ENCODE measurements around the gene TSPO. TPM values are rescaled to one million over a fixed set of nuclear protein-coding genes. Genes with fewer than 3 reads are reported as not detected.

TSPO gene
- total and polyA plus RNA-seq, 2 of the 8 experiments (the other 6 are each of a cell fraction or from before 2014, with no cell fraction given): 19.9 to 51.5 TPM

DNA sequence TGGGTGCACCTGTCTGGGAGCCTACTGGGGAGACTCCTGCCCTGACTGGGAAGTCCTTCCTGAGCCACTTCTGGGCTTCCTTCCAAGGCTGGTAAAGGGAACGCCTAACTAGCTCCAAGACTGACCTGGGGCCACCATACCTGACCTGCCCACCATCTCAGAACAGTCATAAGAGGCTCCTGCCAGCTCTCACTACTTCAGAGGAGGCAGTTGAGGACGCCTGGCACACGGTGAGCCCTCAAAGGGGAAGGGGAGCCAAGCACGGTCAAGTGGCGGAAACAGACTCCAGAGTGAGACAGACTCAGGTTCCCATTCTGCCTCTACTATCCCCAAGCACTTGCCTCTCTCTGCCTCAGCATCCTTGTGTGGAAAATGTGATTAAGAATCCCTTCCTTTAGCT is 15.8 kb upstream of the TSPO start:
- H3K14ac ChIP-seq (ENCODE audit: insufficient read length): no peak overlapping the region
- TF ChIP-seq, protein P1, sequence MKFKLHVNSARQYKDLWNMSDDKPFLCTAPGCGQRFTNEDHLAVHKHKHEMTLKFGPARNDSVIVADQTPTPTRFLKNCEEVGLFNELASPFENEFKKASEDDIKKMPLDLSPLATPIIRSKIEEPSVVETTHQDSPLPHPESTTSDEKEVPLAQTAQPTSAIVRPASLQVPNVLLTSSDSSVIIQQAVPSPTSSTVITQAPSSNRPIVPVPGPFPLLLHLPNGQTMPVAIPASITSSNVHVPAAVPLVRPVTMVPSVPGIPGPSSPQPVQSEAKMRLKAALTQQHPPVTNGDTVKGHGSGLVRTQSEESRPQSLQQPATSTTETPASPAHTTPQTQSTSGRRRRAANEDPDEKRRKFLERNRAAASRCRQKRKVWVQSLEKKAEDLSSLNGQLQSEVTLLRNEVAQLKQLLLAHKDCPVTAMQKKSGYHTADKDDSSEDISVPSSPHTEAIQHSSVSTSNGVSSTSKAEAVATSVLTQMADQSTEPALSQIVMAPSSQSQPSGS (IDR thresholded peaks at IDR 0.05; ENCODE audit: low read length): no peak
- no peak for TF ChIP-seq HDAC2 (IDR thresholded peaks at IDR 0.05; ENCODE audit: borderline replicate concordance in 1 of 2, low read depth in 2 of 2, low read length in 2 of 2)
- no peak for TF ChIP-seq KDM1A (IDR thresholded peaks at IDR 0.05; ENCODE audit: borderline replicate concordance, low read length)
- no peak for TF ChIP-seq FOSL1 (IDR thresholded peaks at IDR 0.05; ENCODE audit: insufficient read depth, low read depth, low read length)
- no peak for TF ChIP-seq SIRT6 (IDR thresholded peaks at IDR 0.05; ENCODE audit: low read length)
- TF ChIP-seq, protein P2, sequence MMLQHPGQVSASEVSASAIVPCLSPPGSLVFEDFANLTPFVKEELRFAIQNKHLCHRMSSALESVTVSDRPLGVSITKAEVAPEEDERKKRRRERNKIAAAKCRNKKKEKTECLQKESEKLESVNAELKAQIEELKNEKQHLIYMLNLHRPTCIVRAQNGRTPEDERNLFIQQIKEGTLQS (IDR thresholded peaks at IDR 0.05; ENCODE audit: insufficient read depth, low read depth, low read length): no peak
- TF ChIP-seq BACH1 (IDR thresholded peaks at IDR 0.05; ENCODE audit: low read length): no peak
- TF ChIP-seq RNF2 (IDR thresholded peaks at IDR 0.05; ENCODE audit: borderline replicate concordance, low read depth, low read length, missing control alignments, poor library complexity, severe bottlenecking): no peak
- no peak for TF ChIP-seq ZNF274 (IDR thresholded peaks at IDR 0.05; ENCODE audit: borderline replicate concordance, extremely low read depth, low read length)
- no peak overlapping the region for H2BK120ac ChIP-seq (replicated peaks; ENCODE audit: low read depth, low read length)
- H3K4me3 ChIP-seq (ENCODE audit: extremely low read depth in 1 of 4, insufficient read depth in 2 of 4, low read depth in 3 of 4, low read length in 4 of 4): no peak overlapping the region
- CTCF ChIA-PET (ENCODE audit: partially characterized antibody): interaction anchor here (0.6 to 2.6 kb wide), 11 partner anchors 9 to 395 kb away, joined by 3 to 10 read pairs (median 4); no protein-coding TSS in a partner anchor
- H3K4ac ChIP-seq (replicated peaks; ENCODE audit: insufficient read length, low read depth, low read length): no peak overlapping the region
- WGBS, 2 experiments (ENCODE audit: extremely low coverage in 1 of 2, insufficient coverage in 1 of 2, insufficient read length in 1 of 2, insufficient replicate concordance in 2 of 2, low coverage in 1 of 2, low lambda C conversion rate in 2 of 2, missing lambda C conversion rate in 1 of 2): 88% methylated on average over 5 of the region's 5 CpGs; no CpG with 5 or more reads in 1 of the 2 experiments
- H2BK5ac ChIP-seq (ENCODE audit: low read depth, low read length): no peak overlapping the region
- H3K79me1 ChIP-seq (ENCODE audit: low read depth, low read length): peaks cover 5% of the 10 kb centered on the region
- H3K79me2 ChIP-seq (ENCODE audit: control insufficient read depth in 1 of 2, insufficient read depth in 2 of 2, low read length in 2 of 2): no peaks in the 10 kb centered on the region
- H4K5ac ChIP-seq (ENCODE audit: insufficient read length, low read depth, low read length): no peak overlapping the region
- no peaks in the 10 kb centered on the region for H3K23me2 ChIP-seq (ENCODE audit: low read depth, low read length)
- H4K20me1 ChIP-seq (replicated peaks in 1 of 2; ENCODE audit: control insufficient read depth in 1 of 2, insufficient read depth in 2 of 2, low read length in 2 of 2): peaks cover 0 to 10% of the 10 kb centered on the region in 2 experiments
- H3K9ac ChIP-seq (replicated peaks in 1 of 4; ENCODE audit: extremely low read depth in 1 of 4, low read depth in 3 of 4, low read length in 3 of 4): no peak overlapping the region; a peak in 1 of 7 replicates
- H3K27me3 ChIP-seq (replicated peaks in 1 of 4; ENCODE audit: control insufficient read depth in 3 of 4, extremely low read depth in 1 of 4, insufficient read depth in 3 of 4, low read length in 3 of 4): no peaks in the 10 kb centered on the region
- no peaks in the 10 kb centered on the region for H3K9me3 ChIP-seq (ENCODE audit: insufficient read depth in 2 of 2, low read depth in 1 of 2, low read length in 1 of 2)
- no peak overlapping the region for H3K56ac ChIP-seq (replicated peaks; ENCODE audit: insufficient read length, low read depth, low read length)
- H2AFZ ChIP-seq (ENCODE audit: low read length): no peak overlapping the region
- no peaks in the 10 kb centered on the region for H3K4me1 ChIP-seq (replicated peaks in 1 of 4; ENCODE audit: control insufficient read depth in 3 of 4, insufficient read depth in 4 of 4, low read length in 3 of 4)
- H3K23ac ChIP-seq (ENCODE audit: insufficient read length): no peak overlapping the region
- H2BK20ac ChIP-seq (ENCODE audit: low read length): no peak overlapping the region
- no peak overlapping the region for H2BK15ac ChIP-seq (ENCODE audit: low read length)
- no peak overlapping the region for H3K27ac ChIP-seq (ENCODE audit: low read depth, low read length)
- H3K4me2 ChIP-seq (ENCODE audit: insufficient read depth in 1 of 2, low read depth in 2 of 2, low read length in 2 of 2): no peak overlapping the region
- H2AK5ac ChIP-seq (ENCODE audit: low read depth, low read length): no peak overlapping the region
- FAIRE-seq (no peak), DNase-seq (ENCODE audit: low read depth in 1 of 2, low spot score in 2 of 2) (no peak)
- POLR2A ChIA-PET (ENCODE audit: partially characterized antibody): interaction anchor here (1.6 kb wide), 1 partner anchor 8 kb away, joined by 3 read pairs; no protein-coding TSS in a partner anchor
- no peak overlapping the region for H2BK12ac ChIP-seq (ENCODE audit: low read depth, low read length)
- H4K91ac ChIP-seq (replicated peaks; ENCODE audit: insufficient read length, low read length): no peak overlapping the region
- H3K36me3 ChIP-seq (ENCODE audit: control insufficient read depth in 2 of 4, insufficient read depth in 4 of 4, low read length in 3 of 4): peaks cover 6 to 65% (median 23%) of the 10 kb centered on the region in 4 experiments; a peak in 6 of 8 replicates
- no peak overlapping the region for H4K8ac ChIP-seq (ENCODE audit: extremely low read depth, insufficient read depth, low read length)
- no peak overlapping the region for H3K18ac ChIP-seq (ENCODE audit: extremely low read depth, low read length)

Data from H1 (cell line).